GM12872 (cell line): Measurements from ENCODE around the gene FGD6.

Experiments
- CTCF ChIP-seq: IDR thresholded peaks from 3 replicates; pipeline ENCODE4 v1.5.1; 2011; ENCODE audit warnings: low read depth, mild to moderate bottlenecking, low read length, moderate library complexity; ENCODE audit not compliant: insufficient read depth

Gene FGD6

GRCh38 chr12:95116773-95117172 lies 100.5 kb downstream of the FGD6 start:
- TF ChIP-seq CTCF = no peak

GRCh38 chr12:95116341-95116740 lies 100.9 kb downstream of the FGD6 start:
- TF ChIP-seq CTCF = no peak

- TF ChIP-seq CTCF = no peak
Observed at GRCh38 chr12:95115641-95116040, 101.6 kb downstream of the FGD6 start.

GRCh38 chr12:95114766-95115405 lies 102.4 kb downstream of the FGD6 start:
- no peak for TF ChIP-seq CTCF

GRCh38 chr12:95107362-95107761 lies 109.9 kb downstream of the FGD6 start:
- no peak for TF ChIP-seq CTCF

- TF ChIP-seq CTCF = no peak
Observed at GRCh38 chr12:95105540-95105939, 111.7 kb downstream of the FGD6 start.

GRCh38 chr12:95104919-95105452 lies 112.3 kb downstream of the FGD6 start:
- no peak for TF ChIP-seq CTCF
